COR-L47 (cell line): ENCODE results near the gene MTSS2.

Experiments used
- DNase-seq: peaks from one replicate; lab custom pipeline; 2025; lab: John Stamatoyannopoulos, UW

Gene MTSS2

DNA sequence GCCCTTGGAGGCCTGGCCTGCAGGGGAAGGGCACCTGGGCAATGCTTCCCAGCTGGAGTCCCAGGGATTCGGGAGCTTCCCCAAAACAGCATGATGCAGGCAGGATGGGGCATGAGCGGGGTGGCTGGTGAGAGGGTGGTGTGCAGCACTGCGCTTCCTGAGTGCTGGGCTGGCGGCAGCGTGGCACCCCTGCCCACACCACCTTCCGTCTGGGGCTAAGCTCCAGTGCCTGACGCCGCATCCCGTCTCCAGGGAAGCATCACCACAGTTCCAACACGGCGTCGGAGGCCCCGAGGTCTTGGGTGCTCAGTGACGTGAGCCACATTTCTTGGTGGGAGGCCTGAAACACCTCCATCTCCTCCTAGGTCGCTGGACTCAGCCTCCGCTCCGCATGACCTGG is 13.8 kb upstream of the MTSS2 start:
- DNase-seq, result no peak

DNA sequence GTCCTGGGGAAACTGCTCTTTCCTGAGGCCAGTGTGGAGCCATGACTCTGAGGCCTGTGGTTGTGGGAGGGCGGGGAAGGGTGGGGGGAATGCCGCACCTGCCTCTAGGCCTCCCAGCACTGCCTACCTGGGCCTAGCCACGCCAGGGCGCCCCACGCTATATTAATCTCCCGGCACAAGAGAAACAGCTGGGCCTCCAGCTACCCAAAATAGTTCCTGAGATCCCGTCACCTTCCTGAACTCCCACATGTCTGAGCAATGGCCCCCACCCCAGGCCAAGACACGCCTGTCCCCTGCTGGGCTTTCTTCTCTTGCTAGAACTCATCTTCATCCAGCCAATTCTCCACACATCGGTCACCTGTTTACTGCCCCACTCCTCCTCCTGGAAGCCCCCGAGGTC is 13.0 kb upstream of the MTSS2 start:
- DNase-seq, result no peak

DNA sequence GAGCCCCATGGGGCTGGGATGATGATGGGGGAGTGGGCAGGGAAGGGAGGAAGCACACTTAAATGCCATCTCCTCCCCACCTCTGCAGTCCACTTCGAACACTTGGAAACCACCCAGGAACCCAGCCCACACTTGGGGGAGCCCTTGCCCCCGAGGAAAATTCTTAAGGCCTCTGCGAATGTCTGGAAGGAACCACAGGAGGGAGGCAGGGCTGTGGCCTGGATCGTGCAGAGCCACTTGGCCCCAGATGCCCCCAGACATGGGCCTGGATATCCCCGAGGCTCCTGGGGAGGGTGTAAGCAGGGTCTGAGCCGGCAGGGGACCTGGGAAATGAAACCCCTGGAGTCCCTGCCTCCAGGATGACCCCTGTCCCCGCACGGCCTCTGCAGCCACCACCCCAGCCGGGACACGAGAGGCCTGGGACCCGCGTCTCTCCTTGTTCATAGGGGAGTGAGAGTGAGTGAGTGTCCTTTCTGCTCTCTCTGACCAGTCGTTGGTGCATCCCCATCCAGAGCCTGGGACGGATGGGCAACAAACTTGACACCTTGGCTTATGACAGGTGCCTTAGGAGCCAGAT is 11.8 kb upstream of the MTSS2 start:
- no peak for DNase-seq

DNA sequence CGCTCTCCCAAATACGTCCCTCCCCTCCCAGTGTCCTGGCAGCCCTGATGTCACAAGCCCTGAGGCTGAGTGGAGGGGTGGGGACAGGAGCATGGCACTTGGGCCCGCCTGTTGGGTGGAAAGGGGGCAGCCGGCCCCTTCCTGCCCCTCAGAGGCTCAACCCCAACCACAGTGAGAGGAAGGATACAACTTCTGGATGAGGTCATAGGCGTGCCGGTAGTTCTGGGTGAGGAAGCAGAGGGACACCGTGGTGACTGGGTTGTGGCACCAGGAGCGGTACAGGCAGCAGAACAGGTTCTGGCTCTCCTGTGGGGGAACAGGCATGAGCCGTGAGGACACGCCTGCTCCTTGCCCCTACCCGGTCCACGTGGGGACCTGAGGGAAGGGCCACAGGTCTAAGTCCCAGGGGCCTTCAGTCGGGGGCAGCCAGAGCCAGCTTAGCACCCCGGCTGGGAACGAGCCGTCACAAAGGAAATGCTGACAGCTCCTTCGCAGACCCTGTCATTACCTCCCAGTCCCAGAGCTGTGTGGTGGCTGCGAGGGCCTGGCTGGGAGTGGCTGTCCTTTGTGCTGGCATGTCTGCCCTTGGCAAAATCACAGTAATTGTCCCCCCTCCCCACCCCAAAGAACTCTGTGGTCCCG is 11.2 kb upstream of the MTSS2 start:
- no peak for DNase-seq

DNA sequence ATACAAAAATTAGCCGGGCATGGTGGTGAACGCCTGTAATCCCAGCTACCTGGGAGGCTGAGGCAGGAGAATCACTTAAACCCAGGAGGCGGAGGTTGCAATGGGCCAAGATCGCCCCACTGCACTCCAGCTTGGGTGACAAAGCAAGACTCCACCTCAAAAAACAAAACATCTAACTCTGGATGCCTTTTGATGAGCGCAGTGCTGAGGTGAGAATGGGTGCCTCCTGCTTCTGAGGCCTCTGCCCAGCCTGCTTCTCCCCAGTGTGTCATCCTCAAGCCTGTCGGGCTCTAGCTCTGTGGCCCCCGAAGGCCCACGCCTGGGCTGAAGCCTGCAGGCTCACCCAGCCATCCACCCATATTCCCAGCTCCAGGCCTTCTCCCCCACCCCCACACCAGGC is 10.5 kb upstream of the MTSS2 start:
- DNase-seq, result no peak

DNA sequence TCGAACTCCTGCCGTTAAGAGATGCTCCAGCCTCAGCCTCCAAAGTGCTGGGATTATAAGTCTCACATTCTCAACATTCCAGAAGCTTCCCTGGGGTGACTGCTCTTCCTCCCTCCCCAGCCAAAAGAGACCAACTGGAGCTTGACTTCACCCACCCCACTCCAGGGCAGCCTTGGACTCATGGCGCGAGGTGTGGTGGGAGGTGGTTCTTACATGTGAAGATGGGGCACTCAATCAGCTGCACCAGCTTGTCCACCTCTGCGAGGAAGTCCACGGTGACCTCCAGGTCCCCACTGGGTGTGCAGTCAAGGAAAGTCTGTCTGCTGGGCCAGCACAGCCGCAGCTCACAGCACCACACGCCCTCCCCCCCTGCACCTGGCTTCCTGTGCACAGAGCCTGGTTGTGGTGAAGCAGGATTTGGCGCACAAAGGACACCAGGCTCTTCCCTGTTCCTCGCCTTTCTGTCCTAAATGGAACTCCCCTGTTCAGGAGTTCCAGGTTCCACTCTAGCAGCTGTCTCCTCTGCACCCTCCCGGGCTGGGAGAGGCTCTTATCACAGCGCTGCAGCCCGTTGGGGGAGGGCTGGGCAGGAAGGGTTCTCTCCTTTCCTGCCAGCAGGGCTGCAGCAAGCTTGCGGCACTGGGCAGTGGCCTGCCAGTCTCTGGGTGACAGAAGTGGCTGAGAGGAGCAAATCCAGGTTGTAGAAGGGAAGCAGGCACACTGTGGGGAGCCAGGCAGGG is 9.6 kb upstream of the MTSS2 start:
- DNase-seq, result no peak

DNA sequence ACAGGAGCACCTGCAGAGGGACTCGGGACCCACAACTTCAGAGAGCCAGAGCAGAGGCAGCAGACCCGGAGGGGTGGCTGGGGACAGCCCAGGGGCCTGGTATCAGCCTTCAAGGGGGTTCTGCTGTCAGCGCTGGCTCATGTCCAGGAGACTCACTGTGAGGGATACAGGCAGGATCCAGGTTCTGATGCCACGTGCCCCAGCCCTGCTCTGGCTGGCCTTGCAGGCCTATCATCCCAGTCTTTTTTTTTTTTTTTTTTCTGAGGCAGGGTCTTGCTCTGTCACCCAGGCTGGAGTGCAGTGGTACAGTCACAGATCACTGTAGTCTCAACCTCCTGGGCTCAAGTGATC is 9.0 kb upstream of the MTSS2 start:
- no peak for DNase-seq

DNA sequence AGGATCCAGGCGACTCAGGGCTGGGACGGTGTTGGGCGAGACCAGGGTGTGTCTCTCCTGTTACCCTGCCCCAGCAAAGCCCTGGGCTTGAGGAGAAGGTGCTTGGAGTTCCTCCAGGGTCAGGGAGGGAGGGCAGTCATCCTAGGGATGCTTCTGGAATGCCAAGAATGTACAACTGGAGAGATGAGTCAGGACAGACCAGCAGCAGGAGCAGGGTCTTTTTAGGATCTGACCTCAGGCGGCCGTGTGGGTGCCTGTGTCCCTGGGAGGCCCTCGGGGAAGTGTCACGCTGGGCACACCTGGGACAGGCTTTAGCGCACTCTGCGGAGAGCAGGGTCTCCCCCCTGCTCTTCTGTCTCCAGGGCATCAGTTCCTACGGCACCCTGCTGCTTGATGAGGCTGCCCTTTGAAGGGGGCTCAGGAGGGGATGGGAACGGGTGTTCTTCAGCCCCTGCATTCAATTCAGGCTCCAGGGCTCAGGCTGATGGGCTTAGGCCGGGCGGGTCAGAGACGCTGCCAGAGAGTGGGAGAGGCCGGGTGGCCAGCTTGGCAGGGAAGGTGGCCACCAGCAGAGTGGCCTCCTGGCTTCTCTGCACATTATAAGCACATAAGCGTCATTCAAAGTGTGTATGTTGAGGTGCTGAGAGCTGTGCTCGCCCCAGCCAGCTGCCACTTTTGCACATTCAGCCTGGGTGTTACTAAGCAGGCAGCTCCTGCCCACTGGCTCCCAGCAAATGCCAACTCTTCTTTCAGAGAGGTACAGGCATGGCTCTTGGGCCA is 8.4 kb upstream of the MTSS2 start:
- no peak for DNase-seq

DNA sequence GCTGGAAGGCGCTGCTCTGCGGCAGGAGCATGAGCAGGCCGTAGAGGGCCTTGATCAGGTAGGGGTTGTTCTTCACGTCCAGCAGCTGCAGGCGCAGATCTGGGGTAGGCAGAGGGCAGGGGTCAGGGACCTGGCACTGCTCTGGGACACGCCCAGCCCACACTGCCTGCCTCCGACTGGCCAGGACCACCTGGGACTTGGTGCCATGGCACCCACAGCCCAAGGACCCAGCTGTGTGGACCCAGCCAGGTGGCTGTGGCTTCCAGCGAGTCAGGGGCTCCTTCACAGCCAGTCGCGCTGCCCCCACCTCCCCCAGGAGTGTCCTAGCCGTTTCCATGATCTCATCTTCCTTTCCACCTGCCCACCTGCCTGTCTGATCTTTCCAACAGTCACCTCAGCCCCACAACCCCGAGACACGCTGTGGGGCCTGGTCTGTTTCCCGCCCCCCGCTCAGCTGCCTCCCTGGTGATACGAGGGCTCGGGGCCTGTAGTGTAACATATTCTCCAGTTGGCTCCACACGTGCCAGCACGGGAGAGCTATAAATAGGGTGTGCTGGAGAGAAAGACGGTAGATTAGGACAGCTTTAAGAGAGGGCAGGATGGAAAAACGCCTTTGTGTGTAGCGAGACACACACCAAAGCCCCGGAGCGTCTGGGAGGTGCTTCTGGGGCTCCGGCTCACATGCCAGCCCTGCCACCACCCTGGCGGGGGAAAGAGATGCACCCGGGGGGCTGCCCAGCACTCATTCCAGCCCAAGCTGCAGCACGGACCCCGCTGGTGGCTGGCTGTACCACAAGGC is 7.2 kb upstream of the MTSS2 start:
- DNase-seq, result no peak

DNA sequence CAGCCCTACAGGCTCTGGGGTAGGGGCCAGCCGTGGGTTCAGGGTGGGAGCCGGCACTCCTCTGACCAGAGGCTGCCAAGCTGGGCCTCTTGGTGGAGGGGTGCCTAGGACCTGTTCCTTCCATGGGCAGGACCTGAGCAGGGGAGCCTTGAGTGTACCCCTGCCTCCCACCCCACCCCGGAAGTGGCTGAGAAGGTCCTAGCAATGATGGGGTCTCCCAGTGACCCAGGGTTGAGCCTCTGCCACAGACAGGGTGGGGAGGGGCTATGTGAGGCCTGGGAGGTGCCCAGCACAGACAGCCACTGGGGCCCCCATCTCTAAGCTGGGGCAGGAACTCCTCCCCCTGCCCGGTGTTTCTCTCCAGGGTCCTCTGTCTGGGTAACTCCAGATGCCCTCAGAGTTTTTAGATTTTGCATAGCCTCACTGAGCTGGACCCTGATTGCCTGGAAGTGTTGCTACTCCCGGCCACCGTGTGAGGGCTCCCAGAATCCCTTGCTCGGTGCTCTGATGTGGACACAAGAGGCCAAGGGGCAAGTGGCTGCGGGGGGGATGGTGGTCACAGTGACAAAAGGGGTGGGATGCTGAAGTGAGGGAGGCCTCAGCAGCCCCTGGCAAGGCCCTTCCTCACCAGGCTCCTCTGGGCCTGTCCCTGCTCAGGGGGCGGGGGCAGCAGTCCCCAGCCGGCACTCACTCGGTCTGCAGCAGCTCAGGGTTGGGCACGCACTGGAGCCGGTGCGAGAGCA is 6.4 kb upstream of the MTSS2 start:
- DNase-seq, result no peak

DNA sequence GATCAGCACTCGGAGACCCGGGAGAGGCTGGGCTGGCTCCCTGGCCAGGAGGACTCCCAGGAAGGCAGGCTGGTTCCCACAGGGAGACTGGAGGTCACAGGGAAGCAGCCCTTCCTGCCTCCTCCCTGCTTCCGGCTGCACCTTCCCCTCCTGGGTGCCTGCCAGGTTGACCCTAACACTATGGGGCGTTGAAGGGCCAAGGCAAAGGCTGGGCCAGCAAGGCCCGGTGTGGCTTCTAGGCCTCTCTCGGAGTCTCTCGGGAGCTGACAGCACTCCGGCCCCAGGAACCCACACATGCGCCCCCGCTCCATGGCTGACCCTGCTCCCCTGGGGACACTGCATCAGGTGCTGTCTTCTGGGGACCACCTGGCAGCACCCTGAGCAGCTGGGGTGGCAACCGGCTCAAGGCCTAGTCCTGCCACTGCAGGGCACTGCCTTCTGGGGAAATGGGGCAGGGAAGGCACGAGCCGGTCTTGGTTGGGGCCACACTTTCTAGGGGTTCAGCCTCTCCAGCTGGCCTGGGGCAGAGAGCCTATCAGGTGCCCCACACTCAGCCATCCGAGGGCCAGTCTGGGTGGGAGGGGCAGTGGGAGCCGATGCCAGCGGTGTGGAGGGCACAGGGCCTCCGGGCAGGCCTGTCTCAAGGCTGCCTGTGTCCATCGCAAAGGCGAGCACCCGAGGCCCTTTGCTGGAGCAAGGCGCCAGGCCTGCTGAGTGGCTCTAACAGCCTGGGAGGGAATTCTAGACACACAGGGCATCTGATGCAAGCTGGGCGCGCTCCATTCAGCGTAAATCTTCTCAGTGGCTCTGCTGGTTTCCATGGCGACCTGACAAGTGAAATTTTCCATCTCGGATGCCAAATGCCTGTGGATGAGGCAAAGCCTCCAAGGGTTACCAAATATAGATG is 5.6 kb upstream of the MTSS2 start:
- no peak for DNase-seq

DNA sequence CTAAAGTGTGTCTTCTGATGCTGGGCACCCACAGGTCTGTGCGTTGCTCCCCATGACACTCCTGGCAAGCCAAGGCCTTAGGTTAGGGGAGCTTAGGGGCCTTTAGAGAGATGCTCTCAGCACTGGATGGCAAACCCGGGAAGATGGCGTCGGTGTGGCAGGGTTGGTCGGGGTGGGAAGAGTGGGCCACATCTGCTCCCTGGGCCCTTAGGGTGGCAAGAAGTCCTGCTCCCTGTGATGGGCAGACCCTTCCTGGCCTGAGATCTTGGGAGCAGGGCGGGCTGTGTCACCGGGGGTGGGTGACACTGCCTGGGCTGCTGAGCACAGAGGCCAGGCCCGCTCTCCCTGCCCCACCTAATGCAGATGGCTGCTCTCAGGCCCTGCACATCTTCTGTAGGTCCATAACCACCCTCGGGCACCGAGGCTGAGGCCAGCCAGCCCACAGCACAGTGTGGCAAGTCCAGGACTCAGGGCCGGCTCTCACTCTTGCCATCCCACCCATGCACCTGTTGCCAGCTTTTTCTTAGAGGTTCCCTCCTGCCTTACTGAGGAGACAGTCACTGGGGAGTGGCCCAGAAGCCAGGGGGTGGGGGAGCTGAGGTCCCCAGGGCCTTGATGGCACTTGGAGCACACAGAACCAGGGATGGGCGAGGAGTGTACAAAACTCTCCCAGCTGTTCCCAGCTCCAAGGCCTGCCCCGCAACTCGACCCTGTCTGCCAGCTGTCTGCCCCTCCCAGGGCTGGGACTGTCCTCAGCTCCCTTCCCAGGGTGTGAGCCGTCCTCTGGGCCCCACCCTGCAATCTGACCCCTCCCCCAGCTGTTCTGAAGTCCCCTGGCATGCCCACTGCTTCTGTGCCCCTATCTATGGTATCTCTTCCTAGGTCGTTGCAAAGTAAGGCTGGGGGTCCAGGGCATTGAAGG is 4.4 kb upstream of the MTSS2 start:
- no peak for DNase-seq

DNA sequence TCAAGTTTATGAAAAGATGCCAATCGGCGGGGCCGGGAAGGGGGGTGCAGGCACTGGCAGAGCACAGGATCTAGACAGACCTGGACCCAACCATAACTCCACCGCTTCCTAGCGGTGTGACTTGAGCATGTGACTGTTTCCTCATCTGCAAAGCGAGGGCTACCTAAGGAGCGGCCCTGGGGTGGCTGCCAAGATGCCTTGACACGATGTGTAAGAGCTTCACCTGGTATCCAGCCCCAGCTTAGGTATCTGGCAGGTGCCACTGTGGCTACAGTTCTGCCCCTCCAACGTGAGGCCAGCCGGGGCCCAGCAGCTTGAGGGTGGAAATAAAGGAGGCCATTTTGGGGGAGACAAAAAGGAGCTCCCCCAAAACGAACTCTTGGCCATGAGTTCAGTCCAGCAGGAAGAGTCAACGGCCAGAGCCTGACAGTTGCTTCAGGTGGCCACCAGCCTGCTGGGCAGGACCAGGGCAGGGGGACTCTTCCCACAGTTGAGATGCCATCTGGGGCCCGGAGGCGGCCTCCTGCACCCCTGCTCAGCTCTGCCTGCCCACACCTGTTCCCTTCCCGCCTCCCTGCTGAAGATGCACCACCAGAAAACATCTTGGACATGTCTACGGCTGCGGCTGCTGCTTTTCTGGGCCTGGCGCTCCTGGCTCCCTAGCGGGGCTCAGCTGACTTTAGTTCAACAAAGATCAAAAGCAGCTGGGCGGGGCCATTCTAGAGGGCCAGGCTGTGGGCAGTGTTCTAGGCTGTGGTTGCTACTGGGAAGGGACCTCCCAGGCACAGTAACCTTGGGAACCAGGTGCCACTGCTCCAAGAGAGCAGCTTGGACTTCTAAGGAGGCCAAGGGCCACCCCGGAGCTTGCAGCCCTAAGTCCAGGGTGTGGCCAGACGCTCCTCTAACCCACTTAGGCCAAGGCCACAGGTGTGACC is 3.4 kb upstream of the MTSS2 start:
- no peak for DNase-seq

DNA sequence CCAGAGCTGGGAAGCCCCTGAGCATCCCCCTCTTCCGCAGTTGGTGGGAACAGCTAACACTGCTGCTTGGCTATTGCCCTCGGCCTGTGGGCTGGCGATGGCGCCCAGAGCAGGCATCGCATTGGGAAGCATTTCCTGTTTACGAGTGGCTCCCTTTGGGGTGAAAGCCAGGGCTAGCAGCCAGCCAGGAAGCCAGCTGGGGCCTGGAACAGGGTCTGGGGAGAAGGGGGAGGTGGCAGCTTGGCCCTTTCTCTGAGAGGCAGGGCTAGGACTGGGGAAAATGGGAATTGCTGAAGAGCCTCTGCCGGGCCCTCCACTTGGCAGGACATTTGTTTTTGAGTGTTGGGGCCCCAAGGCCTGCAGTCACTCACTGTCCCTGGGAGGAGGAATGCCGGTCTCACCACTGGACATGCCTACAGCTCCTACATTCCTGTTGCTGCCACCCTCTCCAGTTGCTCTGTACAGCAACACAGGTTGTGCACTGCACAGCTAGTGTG is 2.4 kb upstream of the MTSS2 start:
- no peak for DNase-seq

DNA sequence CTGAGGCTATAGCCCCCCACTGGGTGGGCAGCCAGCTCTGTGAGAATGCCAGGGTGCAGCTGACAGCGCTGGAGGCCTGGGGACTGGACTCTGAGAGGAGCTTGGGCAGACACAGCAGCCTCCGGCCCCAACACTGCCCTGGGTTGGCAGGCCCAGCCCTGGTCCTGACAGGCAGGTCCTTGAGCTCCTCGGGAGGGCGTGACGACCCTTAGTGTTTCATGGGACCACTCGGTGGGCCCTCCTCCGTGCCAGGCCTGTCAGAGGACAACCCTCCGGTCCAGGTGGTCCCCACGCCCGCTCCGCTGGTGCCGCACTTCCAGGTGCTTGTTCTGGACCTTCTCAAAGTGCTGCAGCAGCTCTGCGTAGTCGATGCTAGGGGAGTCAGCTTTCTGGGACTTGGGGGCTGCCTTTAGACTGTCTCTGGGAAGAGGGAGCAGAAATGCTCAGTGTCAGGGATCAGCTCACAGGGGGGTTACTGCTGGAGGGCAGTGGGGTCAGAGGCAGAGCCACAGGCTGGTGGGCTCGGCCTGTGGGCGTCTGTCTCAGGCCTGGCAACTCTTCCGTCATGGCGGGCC is 1.9 kb upstream of the MTSS2 start:
- no peak for DNase-seq

DNA sequence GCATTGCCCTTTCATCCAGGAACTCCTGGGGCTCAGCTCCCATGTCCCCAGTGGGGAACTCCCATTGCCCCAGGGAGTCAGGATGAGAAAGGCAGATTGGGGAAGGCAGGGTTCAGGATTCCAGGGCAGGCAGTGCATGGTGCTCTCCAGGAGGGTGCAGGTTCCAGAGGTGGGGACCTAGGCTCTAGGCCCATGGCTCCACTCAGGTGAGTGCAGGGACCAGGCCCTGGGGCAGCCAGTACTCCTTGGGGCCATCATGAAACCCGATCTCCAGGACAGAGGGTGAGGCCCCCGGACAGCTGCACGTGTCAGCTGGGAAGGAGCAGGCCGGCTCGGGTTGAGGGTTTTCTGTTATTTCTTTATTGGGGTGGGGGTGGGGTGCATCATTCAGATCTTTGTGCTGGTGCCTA is 1.3 kb upstream of the MTSS2 start:
- DNase-seq, result no peak

DNA sequence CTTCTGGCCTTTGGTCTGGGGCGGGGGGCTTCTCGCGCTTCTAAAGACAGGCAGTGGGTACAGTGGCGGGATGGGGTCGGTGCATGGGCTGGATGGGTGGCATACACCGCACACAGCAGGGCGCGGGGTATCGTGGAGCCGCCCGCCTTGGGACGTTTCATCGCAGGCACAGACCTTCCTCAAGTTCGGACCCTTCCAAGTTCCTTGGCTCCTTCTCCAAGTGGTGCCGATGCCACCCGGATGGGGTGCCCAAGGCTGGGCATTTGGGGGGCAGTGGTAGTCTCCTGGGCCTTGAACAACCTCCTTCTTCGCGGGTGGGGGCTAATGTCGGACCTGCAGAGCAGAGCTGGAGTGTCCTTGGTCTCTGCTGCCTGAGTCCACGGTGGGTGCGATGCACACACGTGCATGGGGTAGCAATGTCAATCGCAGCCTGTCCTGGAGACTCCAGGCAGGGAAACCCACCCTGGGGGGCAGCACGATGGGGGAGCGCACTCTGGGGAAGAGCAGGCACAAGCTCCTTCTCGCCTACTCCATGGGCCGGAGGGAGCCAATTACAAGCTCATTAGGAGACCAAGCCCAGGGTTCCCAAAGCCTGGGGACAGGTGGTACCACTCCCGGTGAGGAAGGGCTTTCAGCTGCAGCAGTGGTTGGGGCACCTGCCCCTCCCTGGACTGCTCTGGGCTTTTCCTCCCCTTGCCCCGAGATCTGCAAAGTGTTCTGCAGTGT is 686 bp upstream of the MTSS2 start:
- DNase-seq, result no peak
